Measurements from ENCODE around the gene RAB23.
"Not testable (repeated sequence)": the region's sequence is repeated elsewhere in the genome, so short reads cannot be mapped to it uniquely, and the experiment has no call there.

The RAB23 gene

DNA sequence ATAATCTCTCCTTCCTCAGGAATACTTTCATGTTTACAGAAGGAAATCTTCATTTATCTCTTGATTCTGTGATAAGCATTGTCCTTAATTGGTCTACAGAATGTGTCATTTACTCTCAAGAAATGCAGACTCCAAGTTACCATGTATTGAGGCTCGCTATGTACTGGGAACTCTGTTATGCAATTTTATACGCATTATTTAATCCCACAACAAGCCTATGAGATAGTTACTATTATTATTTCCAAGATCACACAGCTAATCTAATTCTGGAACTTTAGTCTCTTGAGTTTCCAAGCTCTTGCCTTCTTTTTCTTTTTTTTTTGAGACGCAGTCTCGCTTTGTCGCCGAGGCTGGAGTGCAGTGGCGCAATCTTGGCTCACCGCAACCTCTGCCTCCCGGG is 30.0 kb upstream of the RAB23 start:
- Mint-ChIP-seq H3K9me3 (no peaks in the 10 kb centered on the region), H3K27ac (no peak overlapping the region), H3K36me3 (ENCODE audit: low read depth) (no peaks in the 10 kb centered on the region), H3K4me1 (ENCODE audit: low read depth) (no peaks in the 10 kb centered on the region), H3K27me3 (peaks cover 3% of the 10 kb centered on the region), H3K4me3 (no peak overlapping the region)

DNA sequence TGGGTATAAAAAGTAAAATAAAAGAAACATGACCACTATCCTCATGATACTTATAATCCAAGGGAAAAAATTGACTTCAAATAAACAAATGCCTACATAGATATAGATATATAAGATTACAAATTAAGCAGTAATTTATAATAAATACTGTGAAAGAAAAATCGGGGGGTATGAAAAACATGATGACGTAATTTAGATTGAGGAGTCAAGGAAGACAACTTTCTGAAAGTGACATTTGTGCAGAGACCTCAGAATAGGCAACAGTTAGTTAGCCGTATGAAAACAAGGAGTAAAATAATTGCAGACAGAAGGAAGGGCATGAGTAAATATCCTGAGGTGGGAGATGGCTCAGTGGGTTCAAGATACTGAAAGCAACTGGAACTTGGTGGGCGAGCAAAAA is 28.2 kb upstream of the RAB23 start:
- Mint-ChIP-seq H3K9me3 (no peaks in the 10 kb centered on the region), H3K36me3 (ENCODE audit: low read depth) (no peaks in the 10 kb centered on the region), H3K27ac (no peak overlapping the region), H3K4me1 (ENCODE audit: low read depth) (no peaks in the 10 kb centered on the region), H3K27me3 (peaks cover 3% of the 10 kb centered on the region), H3K4me3 (no peak overlapping the region)

DNA sequence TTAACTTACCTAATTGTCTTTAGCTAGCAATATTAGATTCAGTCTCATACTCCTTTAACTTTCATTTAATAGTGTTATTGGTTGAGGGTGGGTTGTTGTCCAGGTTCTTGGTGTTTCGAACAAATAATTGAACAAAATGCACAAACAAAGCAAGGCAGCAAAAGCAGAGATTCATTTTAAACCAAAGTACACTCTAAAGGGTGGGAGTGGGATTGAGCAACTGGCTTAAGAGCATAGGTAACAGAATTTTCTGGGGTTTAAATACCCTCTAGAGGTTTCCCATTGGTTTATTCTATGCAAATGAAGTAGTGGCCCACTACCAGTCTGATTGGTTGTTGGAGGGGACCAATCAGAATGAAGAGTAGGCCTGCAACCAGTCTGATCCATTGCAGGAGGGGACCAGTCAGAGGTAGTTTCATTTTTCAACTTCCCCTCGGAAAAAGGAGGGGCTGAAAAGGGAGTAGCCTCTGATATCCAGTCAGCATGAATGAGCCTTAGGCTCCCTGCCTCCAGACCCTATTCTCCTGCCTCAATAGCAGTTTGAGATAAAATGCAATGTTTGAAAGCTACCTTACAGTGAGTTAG is 26.3 kb upstream of the RAB23 start:
- Mint-ChIP-seq H3K27ac (no peak overlapping the region), H3K4me3 (no peak overlapping the region), H3K4me1 (ENCODE audit: low read depth) (no peaks in the 10 kb centered on the region), H3K9me3 (no peaks in the 10 kb centered on the region), H3K36me3 (ENCODE audit: low read depth) (no peaks in the 10 kb centered on the region), H3K27me3 (peaks cover 3% of the 10 kb centered on the region)

DNA sequence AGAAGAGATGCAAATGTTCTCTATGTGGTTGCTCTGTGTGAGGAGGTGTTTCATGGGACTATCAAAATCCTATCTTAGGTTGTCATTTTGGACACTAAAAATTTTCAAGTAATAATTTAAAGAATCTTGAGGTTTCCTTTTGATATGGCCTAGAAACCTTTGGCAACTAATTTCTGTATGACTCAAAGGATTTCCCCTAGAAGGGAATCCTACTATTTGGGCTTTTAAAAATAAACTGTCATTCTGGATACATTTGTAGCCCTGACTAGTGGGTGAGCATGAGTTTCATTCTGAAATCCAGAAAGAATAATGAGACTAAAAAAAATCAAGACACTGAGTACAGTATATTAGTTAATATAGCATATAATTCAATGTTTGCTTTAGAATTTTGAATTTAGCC is 25.5 kb upstream of the RAB23 start:
- no peak overlapping the region for H3K4me3 Mint-ChIP-seq

DNA sequence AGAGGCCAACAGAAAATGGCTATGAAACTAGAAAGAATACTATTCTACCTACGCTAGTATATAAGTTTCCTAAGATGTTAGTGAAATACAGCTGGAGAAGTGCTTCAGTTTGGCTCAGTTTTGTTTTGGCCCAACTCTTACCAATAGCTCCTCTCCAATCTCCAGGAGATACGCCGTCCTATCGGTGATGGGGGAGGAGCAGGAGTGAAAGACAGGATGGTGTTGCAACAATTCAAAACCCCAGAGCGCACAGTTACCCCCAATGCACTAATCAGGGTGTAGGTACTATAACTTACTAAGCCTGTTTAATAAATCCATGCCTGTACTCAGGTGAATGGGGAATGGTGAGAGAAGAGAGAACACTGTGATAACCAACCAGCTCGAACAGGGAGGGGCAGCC is 24.2 kb upstream of the RAB23 start:
- H3K36me3 Mint-ChIP-seq (ENCODE audit: low read depth), result no peaks in the 10 kb centered on the region
- no peaks in the 10 kb centered on the region for H3K4me1 Mint-ChIP-seq (ENCODE audit: low read depth)
- peaks cover 1% of the 10 kb centered on the region for H3K27me3 Mint-ChIP-seq
- no peaks in the 10 kb centered on the region for H3K9me3 Mint-ChIP-seq
- no peak overlapping the region for H3K4me3 Mint-ChIP-seq
- no peak overlapping the region for H3K27ac Mint-ChIP-seq

More for the DNA sequence above, 25.5 kb upstream of the RAB23 start:
- Mint-ChIP-seq H3K9me3 (no peaks in the 10 kb centered on the region), H3K36me3 (ENCODE audit: low read depth) (no peaks in the 10 kb centered on the region), H3K27me3 (peaks cover 3% of the 10 kb centered on the region), H3K4me1 (ENCODE audit: low read depth) (no peaks in the 10 kb centered on the region), H3K27ac (no peak overlapping the region)

DNA sequence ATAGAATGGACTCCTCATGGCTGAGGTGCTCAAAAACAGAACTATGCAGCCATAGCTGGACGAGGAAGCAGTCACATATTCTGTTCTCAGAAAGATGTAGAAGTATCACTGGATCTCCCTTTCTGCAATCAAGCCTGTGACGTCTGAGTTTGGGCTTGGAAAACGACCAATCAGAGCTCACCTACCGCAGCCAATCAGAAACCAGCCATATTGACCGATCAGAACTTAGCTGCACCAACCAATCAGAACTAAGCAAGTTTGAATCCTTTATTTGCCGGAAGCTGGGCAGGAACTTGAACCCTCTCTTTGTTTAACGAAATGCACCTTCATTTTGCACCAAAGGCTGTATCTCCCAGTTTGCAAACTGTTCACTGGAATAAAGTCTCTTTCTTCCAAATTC is 21.8 kb upstream of the RAB23 start:
- Mint-ChIP-seq H3K36me3 (ENCODE audit: low read depth) (no peaks in the 10 kb centered on the region), H3K4me3 (no peak overlapping the region), H3K4me1 (ENCODE audit: low read depth) (no peaks in the 10 kb centered on the region), H3K27ac (no peak overlapping the region), H3K27me3 (peaks cover 4% of the 10 kb centered on the region), H3K9me3 (no peaks in the 10 kb centered on the region)

DNA sequence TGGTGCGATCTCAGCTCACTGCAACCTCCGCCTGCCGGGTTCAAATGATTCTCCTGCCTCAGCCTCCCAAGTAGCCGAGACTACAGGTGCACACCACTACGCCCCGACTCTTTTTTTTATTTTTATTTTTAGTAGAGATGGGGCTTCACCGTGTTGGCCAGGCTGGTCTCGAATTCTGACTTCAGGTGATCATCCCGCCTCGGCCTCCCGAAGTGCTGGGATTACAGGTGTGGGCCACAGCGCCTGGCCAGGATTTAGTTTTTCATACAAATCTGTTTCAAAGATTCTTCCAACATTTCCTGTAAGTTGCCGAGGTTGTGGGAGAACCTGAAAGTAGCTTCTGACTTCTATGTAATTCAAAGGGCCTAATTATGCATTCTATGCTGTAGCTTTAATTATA is 21.4 kb upstream of the RAB23 start:
- not testable (repeated sequence) for H3K4me3 Mint-ChIP-seq; H3K27ac Mint-ChIP-seq; H3K36me3 Mint-ChIP-seq (ENCODE audit: low read depth); H3K4me1 Mint-ChIP-seq (ENCODE audit: low read depth); H3K27me3 Mint-ChIP-seq; H3K9me3 Mint-ChIP-seq

DNA sequence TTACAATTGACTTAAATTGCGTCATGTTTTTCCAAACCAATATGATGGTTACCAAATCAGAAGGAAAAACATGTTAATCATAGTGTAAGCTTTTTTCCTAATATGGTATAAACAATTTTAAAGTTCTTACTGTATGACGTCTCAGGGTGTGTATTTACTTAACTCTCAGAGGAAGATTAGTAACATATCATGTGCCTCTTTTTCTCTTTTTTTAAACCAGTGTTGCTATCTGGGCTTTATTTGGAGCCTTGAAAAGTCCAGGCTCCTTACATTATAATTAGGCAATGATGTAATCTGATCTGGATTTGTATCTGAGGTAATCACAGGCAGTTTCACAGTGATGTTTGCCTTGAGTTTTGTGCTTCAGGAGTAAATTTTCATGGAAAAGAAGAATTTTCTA is 20.4 kb upstream of the RAB23 start:
- Mint-ChIP-seq H3K4me3 (no peak overlapping the region), H3K27me3 (peaks cover 8% of the 10 kb centered on the region), H3K9me3 (no peaks in the 10 kb centered on the region), H3K36me3 (ENCODE audit: low read depth) (no peaks in the 10 kb centered on the region), H3K4me1 (ENCODE audit: low read depth) (no peaks in the 10 kb centered on the region), H3K27ac (no peak overlapping the region)

DNA sequence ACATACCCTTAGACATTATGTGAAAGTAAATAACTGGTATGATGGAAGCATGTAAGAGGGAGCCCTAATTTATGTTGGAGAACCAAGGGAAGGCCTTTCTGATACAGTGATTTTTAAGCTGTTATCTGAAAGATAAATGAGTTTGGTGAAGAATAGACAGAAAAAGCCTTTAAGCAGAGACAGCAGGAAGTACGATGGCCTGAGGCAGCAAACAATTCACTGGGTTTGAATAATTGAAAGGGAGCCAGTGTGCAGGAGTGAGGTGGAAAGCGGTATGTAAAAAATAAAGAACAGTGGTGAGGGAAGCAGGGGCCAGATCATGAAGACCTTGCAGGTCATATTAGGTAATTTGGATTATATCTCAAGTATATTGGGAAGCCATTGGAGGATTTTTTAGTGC is 4.1 kb upstream of the RAB23 start:
- Mint-ChIP-seq H3K4me1 (ENCODE audit: low read depth) (peaks cover 16% of the 10 kb centered on the region), H3K36me3 (ENCODE audit: low read depth) (no peaks in the 10 kb centered on the region), H3K9me3 (no peaks in the 10 kb centered on the region), H3K27me3 (peaks cover 28% of the 10 kb centered on the region), H3K4me3 (no peak overlapping the region), H3K27ac (no peak overlapping the region)

DNA sequence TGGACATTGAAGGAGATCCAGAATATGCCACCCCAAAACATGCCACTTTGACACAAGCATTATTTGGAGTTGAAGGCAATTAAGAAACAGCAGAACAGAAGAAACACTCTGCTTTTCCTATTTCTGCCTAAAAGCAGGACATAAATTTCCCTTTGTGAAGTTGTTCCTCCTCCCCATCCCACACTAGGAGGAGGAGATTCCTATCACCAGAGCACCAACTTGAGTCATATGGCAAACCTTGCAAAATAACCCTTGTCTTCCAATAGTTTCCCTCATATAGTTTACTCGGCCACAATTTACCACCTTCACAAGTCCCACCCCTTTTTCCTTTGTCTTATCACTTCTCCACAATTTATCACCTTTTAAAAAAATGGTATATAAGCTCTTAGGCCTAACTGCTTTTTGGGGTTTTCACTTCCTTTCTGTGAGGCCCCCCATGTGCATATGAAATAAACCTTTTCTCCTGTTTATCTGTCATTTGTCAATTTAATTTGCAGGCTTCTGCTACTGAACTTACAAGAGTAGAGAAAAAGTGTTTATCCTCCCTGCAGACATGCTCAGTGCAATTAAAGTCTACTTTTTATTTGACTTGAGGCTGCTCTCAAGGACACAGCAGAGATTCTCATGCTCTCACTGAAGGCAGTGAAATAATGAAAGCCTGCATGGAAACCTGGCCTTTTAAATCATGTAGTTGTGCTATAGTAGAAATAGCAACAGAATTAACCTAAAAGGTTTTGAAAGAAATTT is 2.8 kb upstream of the RAB23 start:
- peaks cover 33% of the 10 kb centered on the region for H3K27me3 Mint-ChIP-seq
- peaks cover 21% of the 10 kb centered on the region for H3K4me1 Mint-ChIP-seq (ENCODE audit: low read depth)
- no peak overlapping the region for H3K4me3 Mint-ChIP-seq
- no peaks in the 10 kb centered on the region for H3K9me3 Mint-ChIP-seq
- H3K27ac Mint-ChIP-seq, result no peak overlapping the region
- no peaks in the 10 kb centered on the region for H3K36me3 Mint-ChIP-seq (ENCODE audit: low read depth)

DNA sequence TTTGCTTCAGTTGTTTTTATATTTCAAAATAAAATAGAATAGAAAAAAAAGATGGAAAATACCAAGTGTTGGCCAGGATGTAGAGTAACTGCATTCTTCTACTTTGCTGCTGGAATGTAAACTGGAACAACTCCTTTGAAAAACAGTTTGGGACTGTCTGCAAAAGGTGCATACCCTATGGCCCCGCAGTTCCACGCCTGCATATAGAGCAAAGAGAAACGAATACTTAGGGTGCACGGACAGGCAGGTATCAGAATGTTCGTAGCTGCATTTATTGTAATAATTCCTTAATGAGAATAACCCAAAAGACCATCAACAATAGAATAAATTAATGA is 603 bp upstream of the RAB23 start:
- Mint-ChIP-seq H3K4me1 (ENCODE audit: low read depth) (peaks cover 21% of the 10 kb centered on the region), H3K27me3 (peaks cover 33% of the 10 kb centered on the region), H3K9me3 (no peaks in the 10 kb centered on the region), H3K4me3 (peak overlapping the region; percentile 91), H3K27ac (no peak overlapping the region), H3K36me3 (ENCODE audit: low read depth) (no peaks in the 10 kb centered on the region)

DNA sequence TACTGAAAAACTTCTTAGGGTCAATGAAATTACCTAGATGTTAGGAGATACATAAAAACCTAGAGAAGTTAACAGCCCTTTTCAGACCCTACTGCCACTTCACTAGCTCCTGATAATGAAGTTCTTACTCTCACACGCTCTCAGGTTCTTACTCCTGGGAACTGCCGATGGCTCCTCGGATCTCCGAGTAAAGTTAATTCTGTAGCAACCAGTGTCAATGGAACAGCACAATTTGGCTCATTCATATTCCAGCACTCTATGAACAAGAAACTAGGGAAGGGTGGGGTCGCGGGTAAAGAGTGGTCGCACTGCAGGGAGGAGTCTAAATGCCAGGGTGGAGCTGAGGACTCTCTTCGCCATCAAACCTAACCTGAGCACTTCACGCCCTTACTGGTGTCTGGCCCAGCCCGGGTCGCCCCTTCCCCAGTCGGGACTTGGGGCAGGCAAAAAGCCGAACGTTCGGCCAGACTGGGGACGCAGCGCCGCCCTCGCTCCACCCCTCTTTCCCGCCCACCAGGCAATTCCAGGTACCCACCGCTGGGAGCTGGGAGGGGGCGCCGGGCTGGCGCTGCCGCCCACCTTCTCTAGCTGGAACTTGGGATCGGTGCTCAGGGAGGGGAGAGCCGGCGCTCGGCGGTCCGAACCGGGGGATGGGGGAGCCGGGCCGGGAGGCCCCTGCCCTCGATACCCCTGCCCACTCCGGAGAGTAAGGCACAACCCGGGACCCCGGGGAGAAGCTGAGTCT is 744 bp downstream of the RAB23 start:
- Mint-ChIP-seq H3K27ac (peak overlapping the region; percentile 72), H3K27me3 (peaks cover 33% of the 10 kb centered on the region), H3K4me3 (peak overlapping the region; percentile 90), H3K4me1 (ENCODE audit: low read depth) (peaks cover 25% of the 10 kb centered on the region), H3K36me3 (ENCODE audit: low read depth) (no peaks in the 10 kb centered on the region), H3K9me3 (no peaks in the 10 kb centered on the region)

DNA sequence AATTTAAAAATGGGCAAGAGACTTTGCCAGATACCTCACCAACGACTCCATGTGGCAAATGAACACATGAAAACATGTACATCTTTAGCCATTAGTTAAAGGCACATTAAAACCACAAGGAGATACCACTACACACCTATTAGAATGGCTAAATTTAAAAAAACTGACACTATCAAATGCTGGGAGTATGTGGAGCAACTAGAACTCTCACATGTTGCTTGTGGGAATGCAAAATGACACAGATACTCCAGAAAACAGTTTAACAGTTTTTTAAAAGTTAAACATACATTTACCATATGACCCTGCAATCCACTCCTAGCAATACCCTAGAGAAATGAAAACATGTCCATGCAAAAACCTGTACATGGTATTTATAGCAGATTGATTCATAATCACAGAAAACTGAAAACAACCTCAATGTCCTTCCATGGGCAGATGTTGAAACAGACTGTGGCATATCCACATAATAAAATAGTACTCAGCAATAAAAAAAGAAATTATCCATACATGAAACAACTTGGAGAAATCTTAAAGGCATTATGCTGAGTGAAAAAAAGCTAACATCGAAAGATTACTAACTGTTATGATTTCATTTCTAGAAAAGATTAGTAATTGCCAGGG is 1.9 kb downstream of the RAB23 start:
- Mint-ChIP-seq H3K36me3 (ENCODE audit: low read depth) (peaks cover under 1% of the 10 kb centered on the region), H3K27ac (no peak overlapping the region), H3K4me1 (ENCODE audit: low read depth) (peaks cover 25% of the 10 kb centered on the region)

DNA sequence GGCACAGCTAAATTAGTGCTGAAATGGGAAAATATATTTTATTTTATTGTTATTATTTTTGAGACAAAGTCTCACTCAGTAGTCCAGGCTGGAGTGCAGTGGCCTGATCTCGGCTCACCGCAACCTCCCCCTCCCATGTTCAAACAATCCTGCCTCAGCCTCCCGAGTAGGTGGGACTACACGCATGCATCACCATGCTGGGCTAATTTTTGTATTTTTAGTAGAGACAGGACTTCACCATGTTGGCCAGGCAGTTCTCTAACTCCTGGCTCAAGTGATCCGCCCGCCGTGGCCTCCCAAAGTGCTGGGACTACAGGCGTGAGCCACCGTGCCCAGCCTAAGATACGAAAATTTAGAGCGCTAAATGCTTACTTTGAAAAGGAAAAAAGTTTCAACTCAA is 4.8 kb downstream of the RAB23 start:
- H3K9me3 Mint-ChIP-seq, result peaks cover 11% of the 10 kb centered on the region
- no peak overlapping the region for H3K27ac Mint-ChIP-seq
- H3K4me3 Mint-ChIP-seq, result no peak overlapping the region
- H3K27me3 Mint-ChIP-seq, result peaks cover 24% of the 10 kb centered on the region
- peaks cover 5% of the 10 kb centered on the region for H3K36me3 Mint-ChIP-seq (ENCODE audit: low read depth)
- H3K4me1 Mint-ChIP-seq (ENCODE audit: low read depth), result peaks cover 30% of the 10 kb centered on the region

More for the DNA sequence above, 1.9 kb downstream of the RAB23 start:
- Mint-ChIP-seq H3K9me3 (peaks cover 4% of the 10 kb centered on the region), H3K4me3 (peak overlapping the region; percentile 58), H3K27me3 (peaks cover 33% of the 10 kb centered on the region)
